H1 (cell line): ENCODE measurements around the gene PLA2G4D.

Experiments
- ATF3 ChIP-seq: IDR thresholded peaks from 2 replicates; pipeline ENCODE4 v1.6.1; 2011; ENCODE audit warnings: low read depth, mild to moderate bottlenecking, low read length; ENCODE audit not compliant: insufficient read depth
- CHD2 ChIP-seq: IDR thresholded peaks from 2 replicates; pipeline ENCODE4 v1.6.1; 2012; ENCODE audit warnings: low read length, improper control_type of control experiment
- CTCF ChIP-seq, 3 experiments: IDR thresholded peaks; 1 replicate in 2 of 3; 2 replicates in 1 of 3; pipeline versions ENCODE4 v1.5.1 to v1.6.1; 2011; ENCODE audit warnings: low read length in 3 of 3, mild to moderate bottlenecking in 3 of 3, inconsistent platforms in 2 of 3, low read depth in 1 of 3, moderate library complexity in 1 of 3; ENCODE audit not compliant: insufficient read depth in 1 of 3; ENCODE audit errors: control extremely low read depth in 1 of 3
- EP300 ChIP-seq, 2 experiments: IDR thresholded peaks; 1 replicate in 1 of 2; 2 replicates in 1 of 2; pipeline ENCODE4 v1.6.1; 2011 to 2012; ENCODE audit warnings: low read depth in 2 of 2, low read length in 2 of 2, mild to moderate bottlenecking in 2 of 2, borderline replicate concordance in 1 of 2, inconsistent platforms in 1 of 2, moderate library complexity in 1 of 2
- EZH2 ChIP-seq: fragments of 200-600 bp; sonication (generic); IDR thresholded peaks from 2 replicates; pipeline ENCODE4 v1.7.1; 2012; ENCODE audit warnings: low read depth, mild to moderate bottlenecking, moderate library complexity, low read length, inconsistent platforms; ENCODE audit not compliant: severe bottlenecking
- HDAC6 ChIP-seq: IDR thresholded peaks from one replicate; pipeline ENCODE4 v1.7.1; 2012; ENCODE audit warnings: low read depth, mild to moderate bottlenecking, inconsistent platforms, low read length, moderate library complexity
- JUN ChIP-seq: IDR thresholded peaks from 2 replicates; pipeline ENCODE4 v1.6.1; 2011; ENCODE audit warnings: low read depth, mild to moderate bottlenecking, improper control_type of control experiment, low read length
- MAX ChIP-seq: IDR thresholded peaks from 2 replicates; pipeline ENCODE4 v1.6.1; 2012; ENCODE audit warnings: inconsistent platforms
- POLR2A ChIP-seq, 2 experiments: IDR thresholded peaks; 1 replicate in 1 of 2; 2 replicates in 1 of 2; pipeline ENCODE4 v1.6.1; 2011; ENCODE audit warnings: low read depth in 2 of 2, low read length in 2 of 2, mild to moderate bottlenecking in 2 of 2; ENCODE audit errors: control extremely low read depth in 1 of 2
- POLR2AphosphoS5 ChIP-seq: IDR thresholded peaks from 2 replicates; pipeline ENCODE4 v1.6.1; 2011; ENCODE audit warnings: low read depth, low read length
- RFX5 ChIP-seq: IDR thresholded peaks from 2 replicates; pipeline ENCODE4 v1.6.1; 2011; ENCODE audit warnings: low read depth, low read length, improper control_type of control experiment, borderline replicate concordance
- TBP ChIP-seq: IDR thresholded peaks from 2 replicates; pipeline ENCODE4 v1.6.1; 2011; ENCODE audit warnings: low read depth, low read length, improper control_type of control experiment
- YY1 ChIP-seq: IDR thresholded peaks from 2 replicates; pipeline ENCODE4 v1.6.1; 2011; ENCODE audit warnings: low read depth, mild to moderate bottlenecking, low read length

- TF ChIP-seq POLR2A (IDR thresholded peaks at IDR 0.05; ENCODE audit: control extremely low read depth in 1 of 2, low read depth in 2 of 2, low read length in 2 of 2) (no peak), CHD2 (no peak), CTCF (IDR thresholded peaks at IDR 0.05; ENCODE audit: control extremely low read depth in 1 of 3, insufficient read depth in 1 of 3, low read depth in 1 of 3, low read length in 3 of 3) (no peak), POLR2AphosphoS5 (no peak), TBP (no peak), JUN (no peak), MAX (no peak), YY1 (no peak), ATF3 (no peak), EP300 (IDR thresholded peaks at IDR 0.05; ENCODE audit: borderline replicate concordance in 1 of 2, low read depth in 2 of 2, low read length in 2 of 2) (no peak), RFX5 (no peak), EZH2 (no peak), HDAC6 (no peak)
Observed at GRCh38 chr15:42042602-42043400, 51.6 kb downstream of the PLA2G4D start.
